IMR-90 (cell line): Measurements from ENCODE around the gene CUX1. TPM values are rescaled to one million over a fixed set of nuclear protein-coding genes. Genes with fewer than 3 reads are reported as not detected.

ENCODE experiments used
- ATAC-seq: fragments of 200-7000 bp; cut with Tn5 transposase; 2 replicates; pipeline ENCODE4 v1.9.1; 2020; ENCODE audit warnings: low read depth, mild to moderate bottlenecking, moderate library complexity
- BruUV-seq: library from RNA; stranded (reverse); fragments of 400-500 nt; replicated peaks from 2 replicates; lab custom pipeline; 2021; lab: Mats Ljungman, UMichigan
- CTCF ChIA-PET: fragments of 300-600 bp; formaldehyde crosslinking; extraction: SDS; loops from one replicate; lab custom pipeline; 2021; ENCODE audit warnings: antibody characterized with exemption; lab: Yijun Ruan, JAX
- POLR2A ChIA-PET: fragments of 300-600 bp; sonication (Branson Sonifier 250); formaldehyde crosslinking; loops from one replicate; lab custom pipeline; 2022; ENCODE audit warnings: antibody characterized with exemption; ENCODE audit not compliant: unreplicated experiment; lab: Charles Lee
- DNase-seq: peaks from one replicate; pipeline ENCODE4 v3.0.0; 2013
- H2AFZ ChIP-seq: replicated peaks from 2 replicates; pipeline ENCODE3; 2013; ENCODE audit warnings: low read length, mild to moderate bottlenecking; ENCODE audit not compliant: poor library complexity
- H2AK5ac ChIP-seq: 2 replicates; pipeline ENCODE4 v1.6.1; 2013; ENCODE audit warnings: low read depth, low read length, inconsistent platforms
- H2AK9ac ChIP-seq: replicated peaks from 2 replicates; pipeline ENCODE3; 2013; ENCODE audit warnings: mild to moderate bottlenecking, low read depth, low read length, moderate library complexity; ENCODE audit not compliant: poor library complexity
- H2BK120ac ChIP-seq: 2 replicates; pipeline ENCODE4 v1.6.1; 2013; ENCODE audit warnings: low read depth, low read length, inconsistent platforms
- H2BK15ac ChIP-seq: 3 replicates; pipeline ENCODE4 v1.6.1; 2013; ENCODE audit warnings: low read depth, low read length, inconsistent platforms
- H2BK20ac ChIP-seq: 2 replicates; pipeline ENCODE4 v1.6.1; 2013; ENCODE audit warnings: low read depth, mild to moderate bottlenecking, inconsistent platforms, low read length, moderate library complexity
- H2BK5ac ChIP-seq: 2 replicates; pipeline ENCODE4 v1.6.1; 2013; ENCODE audit warnings: mild to moderate bottlenecking, low read depth, low read length, inconsistent platforms; ENCODE audit not compliant: poor library complexity, severe bottlenecking
- H3K14ac ChIP-seq: replicated peaks from 2 replicates; pipeline ENCODE4 v1.6.1; 2013; ENCODE audit warnings: low read depth, low read length, inconsistent platforms
- H3K18ac ChIP-seq: 2 replicates; pipeline ENCODE4 v1.6.1; 2013; ENCODE audit warnings: low read depth, low read length, control low read depth
- H3K23ac ChIP-seq: 2 replicates; pipeline ENCODE4 v1.6.1; 2013; ENCODE audit warnings: low read depth, low read length, inconsistent platforms
- H3K27ac ChIP-seq: 2 replicates; pipeline ENCODE4 v1.5.1; 2013; ENCODE audit warnings: mild to moderate bottlenecking, control low read depth, low read length; ENCODE audit not compliant: insufficient read depth
- H3K27me3 ChIP-seq: 2 replicates; pipeline ENCODE4 v1.6.1; 2013; ENCODE audit warnings: low read length; ENCODE audit not compliant: control insufficient read depth, insufficient read depth
- H3K36me3 ChIP-seq: 2 replicates; pipeline ENCODE4 v1.6.1; 2013; ENCODE audit warnings: low read length, mixed read lengths; ENCODE audit not compliant: control insufficient read depth, insufficient read depth
- H3K4ac ChIP-seq: 2 replicates; pipeline ENCODE4 v1.6.1; 2013; ENCODE audit warnings: low read depth, low read length, inconsistent platforms
- H3K4me1 ChIP-seq: 2 replicates; pipeline ENCODE4 v1.6.1; 2013; ENCODE audit warnings: low read length, mixed read lengths; ENCODE audit not compliant: control insufficient read depth, insufficient read depth
- H3K4me2 ChIP-seq: 2 replicates; pipeline ENCODE4 v1.6.1; 2013; ENCODE audit warnings: low read depth, mild to moderate bottlenecking, control low read depth, low read length, moderate library complexity
- H3K4me3 ChIP-seq: 2 replicates; pipeline ENCODE4 v1.5.1; 2013; ENCODE audit warnings: low read depth, mild to moderate bottlenecking, control low read depth, low read length, moderate library complexity; ENCODE audit not compliant: insufficient read depth
- H3K56ac ChIP-seq: 2 replicates; pipeline ENCODE4 v1.6.1; 2013; ENCODE audit warnings: low read length, inconsistent platforms; ENCODE audit not compliant: insufficient read depth; ENCODE audit errors: extremely low read depth
- H3K79me1 ChIP-seq, 2 experiments: 2 replicates each; pipeline ENCODE4 v1.6.1; 2013; ENCODE audit warnings: low read length in 2 of 2, inconsistent platforms in 1 of 2, low read depth in 1 of 2
- H3K9ac ChIP-seq: 2 replicates; pipeline ENCODE4 v1.6.1; 2013; ENCODE audit warnings: low read depth, low read length, control low read depth
- H3K9me1 ChIP-seq: 2 replicates; pipeline ENCODE4 v1.6.1; 2013; ENCODE audit warnings: low read length, inconsistent platforms; ENCODE audit not compliant: insufficient read depth
- H3K9me3 ChIP-seq: 2 replicates; pipeline ENCODE4 v1.6.1; 2013; ENCODE audit warnings: low read length; ENCODE audit not compliant: control insufficient read depth, insufficient read depth
- H4K20me1 ChIP-seq: 2 replicates; pipeline ENCODE4 v1.6.1; 2013; ENCODE audit warnings: low read length, inconsistent platforms; ENCODE audit not compliant: insufficient read depth
- H4K5ac ChIP-seq: 2 replicates; pipeline ENCODE4 v1.6.1; 2013; ENCODE audit warnings: mild to moderate bottlenecking, low read depth, low read length, control low read depth
- H4K8ac ChIP-seq, 2 experiments: 2 replicates each; pipeline ENCODE4 v1.6.1; 2013; ENCODE audit warnings: low read depth in 2 of 2, low read length in 2 of 2, control low read depth in 1 of 2, inconsistent platforms in 1 of 2
- H4K91ac ChIP-seq: 2 replicates; pipeline ENCODE4 v1.6.1; 2013; ENCODE audit warnings: low read depth, low read length, inconsistent platforms; ENCODE audit not compliant: insufficient read depth
- WGBS, 2 experiments: methylation state at CpG; one replicate each; pipeline versions ENCODE4 v1.1.5 to v1.1.7; 2013; ENCODE audit warnings: missing lambda C conversion rate in 2 of 2; ENCODE audit not compliant: insufficient read length in 1 of 2; ENCODE audit errors: extremely low coverage in 2 of 2; 5-methylcytosine and 5-hydroxymethylcytosine counted together
- dilution Hi-C: fragments of 300-500 bp; cut with HindIII; formaldehyde crosslinking; loops from one replicate; pipeline ENCODE4 v1.14.3; 2018; ENCODE audit warnings: low sequenced_read_pairs; ENCODE audit not compliant: unreplicated experiment
- in situ Hi-C: fragments of 300-500 bp; cut with MboI; formaldehyde crosslinking; loops from 3 replicates; pipeline ENCODE4 v1.14.3; 2019; ENCODE audit warnings: low sequenced_read_pairs, inconsistent platforms, mixed read lengths
- intact Hi-C: fragments of 100-400 bp; cut with micrococcal nuclease; formaldehyde crosslinking; loops from 2 replicates; pipeline ENCODE4 v1.10.0; 2022
- polyA plus RNA-seq, 3 experiments: library from polyadenylated mRNA; depleted of rRNA; stranded (reverse); fragments of >200 nt; gene quantifications; 2 replicates each; pipeline ENCODE4 v1.2.3, GENCODE V29; 2012; ENCODE audit warnings: low replicate concordance in 1 of 3
- total RNA-seq: library from RNA; depleted of rRNA; stranded (reverse); fragments of >200 nt; gene quantifications from 2 replicates; pipeline ENCODE4 v1.2.3, GENCODE V29; 2012
- TF ChIP-seq, protein P1 (sequence below): fragments of 150-350 bp; IDR thresholded peaks from 2 replicates; pipeline ENCODE4 v1.6.1; 2017; ENCODE audit warnings: mild to moderate bottlenecking, antibody characterized with exemption, low read length, low read depth

Gene CUX1
- total and polyA plus RNA-seq, 2 of the 4 experiments (the other 2 are of a cell fraction), result 19.7 to 46.4 TPM

DNA sequence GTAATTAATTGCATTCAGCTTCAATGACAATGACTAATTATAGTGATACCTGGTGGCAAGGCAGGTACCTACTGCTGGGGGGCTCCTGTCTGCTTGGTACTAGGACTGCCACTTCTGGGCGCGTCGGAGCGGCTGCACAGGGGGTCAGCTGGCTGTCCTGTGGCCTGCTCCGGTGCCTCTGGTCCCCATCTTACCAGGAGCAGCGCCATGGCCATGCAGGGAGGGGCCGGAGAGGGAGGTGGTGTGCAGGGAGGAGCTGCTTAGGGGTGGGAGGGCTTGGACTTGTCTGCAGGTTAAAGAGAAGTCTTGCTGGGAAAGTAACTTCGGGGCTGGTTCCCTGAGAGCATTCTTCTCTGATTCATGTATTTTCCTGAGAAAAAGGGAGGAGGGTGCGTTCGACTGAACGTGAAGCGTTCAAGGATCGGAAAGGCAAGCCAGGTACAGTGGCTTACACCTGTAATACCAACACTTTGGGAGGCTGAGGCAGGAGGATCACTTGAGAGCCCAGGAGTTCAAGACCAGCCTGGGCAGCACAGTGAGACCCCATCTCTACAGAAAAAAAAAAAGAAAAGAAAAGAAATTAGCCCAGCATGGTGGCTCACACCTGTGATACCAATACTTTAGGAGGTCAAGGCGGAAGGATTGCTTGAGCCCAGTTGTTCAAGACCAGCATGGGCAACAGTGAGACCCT lies 15.4 kb downstream of the CUX1 start:
- WGBS, 2 experiments, result 100% methylated on average over 4 of the region's 14 CpGs; no CpG with 5 or more reads in 1 of the 2 experiments
- H3K23ac ChIP-seq, result no peak overlapping the region
- no peaks in the 10 kb centered on the region for H3K27me3 ChIP-seq
- no peak overlapping the region for H3K27ac ChIP-seq
- TF ChIP-seq, protein P1, sequence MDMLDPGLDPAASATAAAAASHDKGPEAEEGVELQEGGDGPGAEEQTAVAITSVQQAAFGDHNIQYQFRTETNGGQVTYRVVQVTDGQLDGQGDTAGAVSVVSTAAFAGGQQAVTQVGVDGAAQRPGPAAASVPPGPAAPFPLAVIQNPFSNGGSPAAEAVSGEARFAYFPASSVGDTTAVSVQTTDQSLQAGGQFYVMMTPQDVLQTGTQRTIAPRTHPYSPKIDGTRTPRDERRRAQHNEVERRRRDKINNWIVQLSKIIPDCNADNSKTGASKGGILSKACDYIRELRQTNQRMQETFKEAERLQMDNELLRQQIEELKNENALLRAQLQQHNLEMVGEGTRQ, result no peak
- no peak overlapping the region for H2AFZ ChIP-seq
- peaks cover 7% of the 10 kb centered on the region for H3K9me1 ChIP-seq
- no peak overlapping the region for H3K4me2 ChIP-seq
- peaks cover 85% of the 10 kb centered on the region for H4K20me1 ChIP-seq
- no peak for DNase-seq
- ChIA-PET POLR2A (no interaction called here), CTCF (interaction anchor here (0.5 to 0.6 kb wide), 2 partner anchors 47 to 165 kb away, joined by 4 to 9 read pairs; no protein-coding TSS in a partner anchor)
- no peak overlapping the region for H2BK120ac ChIP-seq
- no peaks in the 10 kb centered on the region for H3K4me1 ChIP-seq
- no peak overlapping the region for H4K8ac ChIP-seq
- no peak overlapping the region for H2BK15ac ChIP-seq
- intact Hi-C loops, result no loop called here
- H4K91ac ChIP-seq, result no peak overlapping the region
- no peak overlapping the region for H2BK5ac ChIP-seq
- H3K18ac ChIP-seq, result no peak overlapping the region
- no peak overlapping the region for H2BK20ac ChIP-seq
- H2AK5ac ChIP-seq, result no peak overlapping the region
- H3K14ac ChIP-seq, result no peak overlapping the region
- dilution Hi-C loops, result no loop called here
- no peak for ATAC-seq
- BruUV-seq, result no TSS peak
- H2AK9ac ChIP-seq, result no peak overlapping the region
- H3K4me3 ChIP-seq, result no peak overlapping the region
- in situ Hi-C loops, result no loop called here
- peaks cover 19 to 88% of the 10 kb centered on the region in 2 experiments for H3K79me1 ChIP-seq
- no peak overlapping the region for H3K9ac ChIP-seq
- no peak overlapping the region for H3K56ac ChIP-seq
- peaks cover 3% of the 10 kb centered on the region for H3K36me3 ChIP-seq
- H3K4ac ChIP-seq, result no peak overlapping the region
- no peaks in the 10 kb centered on the region for H3K9me3 ChIP-seq
- H4K5ac ChIP-seq, result no peak overlapping the region
